GM21825 (cell line): ENCODE measurements around the gene ENOX1.
"Not testable (repeated sequence)": the region's sequence is repeated elsewhere in the genome, so short reads cannot be mapped to it uniquely, and the experiment has no call there.

Experiments used
- ATAC-seq: cut with Tn5 transposase; IDR thresholded peaks from one replicate; pipeline ENCODE4 v1.9.1; 2021; ENCODE audit warnings: mild to moderate bottlenecking, moderate library complexity; ENCODE audit not compliant: unreplicated experiment

The ENOX1 gene

GRCh38 chr13:43363156-43363953 is 423.4 kb downstream of the ENOX1 start:
- no peak for ATAC-seq

GRCh38 chr13:43362556-43362955 is 424.2 kb downstream of the ENOX1 start:
- no peak for ATAC-seq

GRCh38 chr13:43360892-43361610 is 425.7 kb downstream of the ENOX1 start:
- no peak for ATAC-seq

- ATAC-seq = no peak
These were observed 426.6 kb downstream of the ENOX1 start for GRCh38 chr13:43360171-43360570.

GRCh38 chr13:43359536-43359935 is 427.2 kb downstream of the ENOX1 start:
- no peak for ATAC-seq

GRCh38 chr13:43357564-43357963 is 429.2 kb downstream of the ENOX1 start:
- ATAC-seq = no peak

GRCh38 chr13:43356567-43356966 is 430.2 kb downstream of the ENOX1 start:
- no peak for ATAC-seq

- ATAC-seq = no peak
These were observed 431.0 kb downstream of the ENOX1 start for GRCh38 chr13:43355774-43356173.

- ATAC-seq = no peak
These were observed 432.4 kb downstream of the ENOX1 start for GRCh38 chr13:43354153-43354945.

- ATAC-seq = no peak
These were observed 433.1 kb downstream of the ENOX1 start for GRCh38 chr13:43353631-43354030.

- ATAC-seq = not testable (repeated sequence)
These were observed 435.2 kb downstream of the ENOX1 start for GRCh38 chr13:43351612-43352011.

- ATAC-seq = no peak
These were observed 438.4 kb downstream of the ENOX1 start for GRCh38 chr13:43348397-43348796.

- no peak for ATAC-seq
These were observed 438.9 kb downstream of the ENOX1 start for GRCh38 chr13:43347877-43348276.

GRCh38 chr13:43346427-43346826 is 440.3 kb downstream of the ENOX1 start:
- no peak for ATAC-seq

- ATAC-seq = no peak
These were observed 443.1 kb downstream of the ENOX1 start for GRCh38 chr13:43343645-43344044.

GRCh38 chr13:43339805-43340550 is 446.8 kb downstream of the ENOX1 start:
- no peak for ATAC-seq

GRCh38 chr13:43339145-43339804 is 447.5 kb downstream of the ENOX1 start:
- no peak for ATAC-seq

GRCh38 chr13:43335764-43336163 is 451.0 kb downstream of the ENOX1 start:
- no peak for ATAC-seq

GRCh38 chr13:43333176-43333575 is 453.6 kb downstream of the ENOX1 start:
- no peak for ATAC-seq

GRCh38 chr13:43331672-43332071 is 455.1 kb downstream of the ENOX1 start:
- ATAC-seq = no peak
